OCI-LY3 (cell line): ENCODE results near the gene TDRD9.

Experiments
- EZH2phosphoT487 ChIP-seq: fragments of 200-600 bp; shearing (Covaris generic); IDR thresholded peaks from 2 replicates; pipeline ENCODE4 v1.6.1; 2018; ENCODE audit warnings: antibody characterized with exemption, mixed run types, low read depth
- TF ChIP-seq, protein P1 (sequence below): fragments of 200-600, 300-600 bp; sonication (generic); IDR thresholded peaks from 2 replicates; pipeline ENCODE4 v1.5.1; 2014; ENCODE audit warnings: antibody characterized with exemption, low read length, low read depth

DNA sequence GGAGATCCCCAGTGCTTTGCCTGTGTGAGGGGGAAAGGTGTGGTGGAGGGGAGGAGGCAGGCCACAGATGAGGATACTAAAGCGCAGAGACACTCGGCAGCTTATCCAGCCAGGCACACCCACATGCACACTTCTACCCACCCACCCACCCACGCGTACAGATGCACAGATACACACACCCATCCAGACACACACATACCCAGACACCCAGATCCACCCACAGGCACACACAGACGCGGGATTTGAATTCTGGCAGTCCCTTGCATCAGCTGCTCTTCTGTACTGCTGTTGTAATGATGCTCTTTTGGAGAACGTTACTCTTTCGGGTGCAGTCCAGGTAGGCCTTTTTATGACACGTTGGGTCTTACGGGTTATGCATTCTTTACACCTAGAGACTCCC lies 69.8 kb downstream of the TDRD9 start:
- TF ChIP-seq, protein P1, sequence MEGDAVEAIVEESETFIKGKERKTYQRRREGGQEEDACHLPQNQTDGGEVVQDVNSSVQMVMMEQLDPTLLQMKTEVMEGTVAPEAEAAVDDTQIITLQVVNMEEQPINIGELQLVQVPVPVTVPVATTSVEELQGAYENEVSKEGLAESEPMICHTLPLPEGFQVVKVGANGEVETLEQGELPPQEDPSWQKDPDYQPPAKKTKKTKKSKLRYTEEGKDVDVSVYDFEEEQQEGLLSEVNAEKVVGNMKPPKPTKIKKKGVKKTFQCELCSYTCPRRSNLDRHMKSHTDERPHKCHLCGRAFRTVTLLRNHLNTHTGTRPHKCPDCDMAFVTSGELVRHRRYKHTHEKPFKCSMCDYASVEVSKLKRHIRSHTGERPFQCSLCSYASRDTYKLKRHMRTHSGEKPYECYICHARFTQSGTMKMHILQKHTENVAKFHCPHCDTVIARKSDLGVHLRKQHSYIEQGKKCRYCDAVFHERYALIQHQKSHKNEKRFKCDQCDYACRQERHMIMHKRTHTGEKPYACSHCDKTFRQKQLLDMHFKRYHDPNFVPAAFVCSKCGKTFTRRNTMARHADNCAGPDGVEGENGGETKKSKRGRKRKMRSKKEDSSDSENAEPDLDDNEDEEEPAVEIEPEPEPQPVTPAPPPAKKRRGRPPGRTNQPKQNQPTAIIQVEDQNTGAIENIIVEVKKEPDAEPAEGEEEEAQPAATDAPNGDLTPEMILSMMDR = no peak
- no peak for TF ChIP-seq EZH2phosphoT487
